HFFc6 (cell line): ENCODE measurements around the gene RHBDF1. TPM values are rescaled to one million over a fixed set of nuclear protein-coding genes. Genes with fewer than 3 reads are reported as not detected.

Experiments used
- DNase-seq: peaks from one replicate; pipeline ENCODE4 v3.0.0-alpha.2; 2018
- H3K27ac Mint-ChIP-seq: 2 replicates; pipeline ENCODE4 v1.8.0; 2020; ENCODE audit warnings: mild to moderate bottlenecking, mixed read lengths
- H3K27me3 Mint-ChIP-seq: 2 replicates; pipeline ENCODE4 v1.8.0; 2021; ENCODE audit warnings: mild to moderate bottlenecking, moderate library complexity, mixed read lengths; ENCODE audit not compliant: insufficient read depth
- H3K36me3 Mint-ChIP-seq: 2 replicates; pipeline ENCODE4 v1.8.0; 2021; ENCODE audit warnings: low read depth, mixed read lengths
- H3K4me1 Mint-ChIP-seq: 2 replicates; pipeline ENCODE4 v1.8.0; 2020; ENCODE audit warnings: low read depth, mixed read lengths
- H3K4me3 Mint-ChIP-seq: 2 replicates; pipeline ENCODE4 v1.8.0; 2020; ENCODE audit warnings: mild to moderate bottlenecking, moderate library complexity, mixed read lengths
- H3K9me3 Mint-ChIP-seq: 2 replicates; pipeline ENCODE4 v1.8.0; 2020; ENCODE audit warnings: mild to moderate bottlenecking, mixed read lengths
- CTCF ChIP-seq: fragments of 200-600 bp; sonication (generic); IDR thresholded peaks from 2 replicates; pipeline ENCODE4 v1.5.0; 2021; ENCODE audit warnings: antibody characterized with exemption, mild to moderate bottlenecking
- total RNA-seq, 6 experiments: library from RNA; stranded (reverse); fragmentation: NEBNext Ultra II Directional; extraction: Animal tissue kit (Norgen Biotek cat#: 25700); gene quantifications; 2 replicates in 1 of 6; 3 replicates in 5 of 6; pipeline ENCODE4 v1.2.3, GENCODE V29; 2021

The RHBDF1 gene
- total RNA-seq, 6 experiments from 2014 or later, result 54.9 to 65.8 (median 60.0) TPM

GRCh38 chr16:79151-80054, 7.0 kb upstream of the RHBDF1 start:
- H3K27ac Mint-ChIP-seq, result peak overlapping the region; percentile 91

GRCh38 chr16:78444-79150, 6.2 kb upstream of the RHBDF1 start:
- Mint-ChIP-seq H3K4me1 (peaks cover 46% of the 10 kb centered on the region), H3K27me3 (peaks cover 9% of the 10 kb centered on the region), H3K36me3 (peaks cover 2% of the 10 kb centered on the region), H3K4me3 (peak overlapping the region; percentile 94), H3K9me3 (no peaks in the 10 kb centered on the region), H3K27ac (peak overlapping the region; percentile 91)
- no peak for TF ChIP-seq CTCF
- DNase-seq, result peak; percentile 38

More at GRCh38 chr16:79151-80054, 7.0 kb upstream of the RHBDF1 start:
- H3K36me3 Mint-ChIP-seq, result peaks cover 7% of the 10 kb centered on the region
- peaks cover 9% of the 10 kb centered on the region for H3K27me3 Mint-ChIP-seq
- DNase-seq, result no peak
- peak overlapping the region; percentile 94 for H3K4me3 Mint-ChIP-seq
- H3K9me3 Mint-ChIP-seq, result no peaks in the 10 kb centered on the region
- peaks cover 54% of the 10 kb centered on the region for H3K4me1 Mint-ChIP-seq
- TF ChIP-seq CTCF, result no peak

GRCh38 chr16:77807-78443, 5.5 kb upstream of the RHBDF1 start, which contains the start of gene MPG:
TSS of gene MPG (plus strand) at chr16:78225. CDS start at chr16:78310, 85 bp downstream.
- Mint-ChIP-seq H3K36me3 (no peaks in the 10 kb centered on the region; the same call in 1 of the 2 replicates), H3K27ac (peak within 1 kb of the TSS; percentile 95), H3K9me3 (no peaks in the 10 kb centered on the region), H3K4me1 (peaks cover 47% of the 10 kb centered on the region), H3K27me3 (peaks cover 8% of the 10 kb centered on the region), H3K4me3 (peak within 1 kb of the TSS; percentile 94)
- TF ChIP-seq CTCF, result no peak
- DNase-seq, result peak; percentile 70

GRCh38 chr16:77273-77806, 4.9 kb upstream of the RHBDF1 start:
- Mint-ChIP-seq H3K9me3 (no peaks in the 10 kb centered on the region), H3K27me3 (peaks cover 3% of the 10 kb centered on the region), H3K36me3 (no peaks in the 10 kb centered on the region; the same call in 1 of the 2 replicates), H3K4me3 (peak overlapping the region; percentile 79), H3K4me1 (peaks cover 50% of the 10 kb centered on the region), H3K27ac (peak overlapping the region; percentile 95)
- no peak for TF ChIP-seq CTCF
- DNase-seq, result peak; percentile 50
